HCT116 (cell line): ENCODE data around the gene NCOA1.

Source experiments
- POLR2A ChIP-seq: IDR thresholded peaks from 2 replicates; pipeline ENCODE4 v1.7.0; 2011; ENCODE audit warnings: borderline replicate concordance; ENCODE audit not compliant: insufficient read depth, insufficient read length; ENCODE audit errors: extremely low read depth
- ZFX ChIP-seq: fragments of 450-650 bp; IDR thresholded peaks from 2 replicates; pipeline ENCODE4 v1.6.1; 2017
- ZNF274 ChIP-seq: fragments of 200-500 bp; sonication (Bioruptor generic); IDR thresholded peaks from 2 replicates; pipeline ENCODE4 v1.6.1; 2014; ENCODE audit warnings: mild to moderate bottlenecking, low read depth, low read length, inconsistent platforms
- TF ChIP-seq, protein P1 (sequence below), 3 experiments: fragments of 200-600 bp in 1 of 3; sonication (generic) in 1 of 3; IDR thresholded peaks in 2 of 3; conservative IDR thresholded peaks in 1 of 3; 2 replicates each; pipeline ENCODE4 v1.5.1; 2012 to 2017; ENCODE audit warnings: low read depth in 2 of 3, low read length in 2 of 3, antibody characterized with exemption in 1 of 3, borderline replicate concordance in 1 of 3, control low read depth in 1 of 3, mild to moderate bottlenecking in 1 of 3, mixed read lengths in 1 of 3, mixed run types in 1 of 3, moderate library complexity in 1 of 3; ENCODE audit not compliant: insufficient read depth in 1 of 3
- TF ChIP-seq, protein P2 (sequence below): IDR thresholded peaks from 2 replicates; pipeline ENCODE4 v1.6.1; 2012; ENCODE audit warnings: low read depth
- TF ChIP-seq, protein P3 (sequence below): IDR thresholded peaks from 2 replicates; pipeline ENCODE4 v1.6.1; 2011; ENCODE audit warnings: mild to moderate bottlenecking, low read length, moderate library complexity; ENCODE audit not compliant: insufficient replicate concordance; ENCODE audit errors: extremely low read depth

DNA sequence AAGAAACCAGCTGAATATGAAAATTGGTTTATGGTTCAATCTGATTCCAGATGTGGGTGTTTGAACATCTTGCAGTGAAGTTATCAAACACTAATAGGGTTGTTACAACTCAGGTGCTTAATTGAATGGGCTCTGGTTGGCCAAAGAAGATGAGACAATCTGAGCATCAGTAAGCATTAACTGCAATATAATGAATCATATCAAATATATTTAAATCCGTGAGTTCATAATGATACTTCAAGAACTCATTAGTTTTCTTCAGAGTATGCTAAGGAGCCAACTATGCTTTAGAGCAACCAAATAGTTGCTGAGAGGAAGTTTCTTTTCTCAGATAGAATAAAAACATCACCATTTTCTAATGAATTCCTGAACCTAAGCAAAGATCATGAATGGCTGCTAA is 79.2 kb downstream of the NCOA1 start:
- TF ChIP-seq, protein P1, sequence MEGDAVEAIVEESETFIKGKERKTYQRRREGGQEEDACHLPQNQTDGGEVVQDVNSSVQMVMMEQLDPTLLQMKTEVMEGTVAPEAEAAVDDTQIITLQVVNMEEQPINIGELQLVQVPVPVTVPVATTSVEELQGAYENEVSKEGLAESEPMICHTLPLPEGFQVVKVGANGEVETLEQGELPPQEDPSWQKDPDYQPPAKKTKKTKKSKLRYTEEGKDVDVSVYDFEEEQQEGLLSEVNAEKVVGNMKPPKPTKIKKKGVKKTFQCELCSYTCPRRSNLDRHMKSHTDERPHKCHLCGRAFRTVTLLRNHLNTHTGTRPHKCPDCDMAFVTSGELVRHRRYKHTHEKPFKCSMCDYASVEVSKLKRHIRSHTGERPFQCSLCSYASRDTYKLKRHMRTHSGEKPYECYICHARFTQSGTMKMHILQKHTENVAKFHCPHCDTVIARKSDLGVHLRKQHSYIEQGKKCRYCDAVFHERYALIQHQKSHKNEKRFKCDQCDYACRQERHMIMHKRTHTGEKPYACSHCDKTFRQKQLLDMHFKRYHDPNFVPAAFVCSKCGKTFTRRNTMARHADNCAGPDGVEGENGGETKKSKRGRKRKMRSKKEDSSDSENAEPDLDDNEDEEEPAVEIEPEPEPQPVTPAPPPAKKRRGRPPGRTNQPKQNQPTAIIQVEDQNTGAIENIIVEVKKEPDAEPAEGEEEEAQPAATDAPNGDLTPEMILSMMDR (IDR thresholded peaks at IDR 0.05 in 2 of 3, conservative IDR thresholded peaks at IDR 0.05 in 1 of 3; ENCODE audit: borderline replicate concordance in 1 of 3, insufficient read depth in 1 of 3, low read depth in 2 of 3, low read length in 2 of 3): no peak
- TF ChIP-seq, protein P2, sequence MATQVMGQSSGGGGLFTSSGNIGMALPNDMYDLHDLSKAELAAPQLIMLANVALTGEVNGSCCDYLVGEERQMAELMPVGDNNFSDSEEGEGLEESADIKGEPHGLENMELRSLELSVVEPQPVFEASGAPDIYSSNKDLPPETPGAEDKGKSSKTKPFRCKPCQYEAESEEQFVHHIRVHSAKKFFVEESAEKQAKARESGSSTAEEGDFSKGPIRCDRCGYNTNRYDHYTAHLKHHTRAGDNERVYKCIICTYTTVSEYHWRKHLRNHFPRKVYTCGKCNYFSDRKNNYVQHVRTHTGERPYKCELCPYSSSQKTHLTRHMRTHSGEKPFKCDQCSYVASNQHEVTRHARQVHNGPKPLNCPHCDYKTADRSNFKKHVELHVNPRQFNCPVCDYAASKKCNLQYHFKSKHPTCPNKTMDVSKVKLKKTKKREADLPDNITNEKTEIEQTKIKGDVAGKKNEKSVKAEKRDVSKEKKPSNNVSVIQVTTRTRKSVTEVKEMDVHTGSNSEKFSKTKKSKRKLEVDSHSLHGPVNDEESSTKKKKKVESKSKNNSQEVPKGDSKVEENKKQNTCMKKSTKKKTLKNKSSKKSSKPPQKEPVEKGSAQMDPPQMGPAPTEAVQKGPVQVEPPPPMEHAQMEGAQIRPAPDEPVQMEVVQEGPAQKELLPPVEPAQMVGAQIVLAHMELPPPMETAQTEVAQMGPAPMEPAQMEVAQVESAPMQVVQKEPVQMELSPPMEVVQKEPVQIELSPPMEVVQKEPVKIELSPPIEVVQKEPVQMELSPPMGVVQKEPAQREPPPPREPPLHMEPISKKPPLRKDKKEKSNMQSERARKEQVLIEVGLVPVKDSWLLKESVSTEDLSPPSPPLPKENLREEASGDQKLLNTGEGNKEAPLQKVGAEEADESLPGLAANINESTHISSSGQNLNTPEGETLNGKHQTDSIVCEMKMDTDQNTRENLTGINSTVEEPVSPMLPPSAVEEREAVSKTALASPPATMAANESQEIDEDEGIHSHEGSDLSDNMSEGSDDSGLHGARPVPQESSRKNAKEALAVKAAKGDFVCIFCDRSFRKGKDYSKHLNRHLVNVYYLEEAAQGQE: no peak
- no peak for TF ChIP-seq ZFX
- TF ChIP-seq, protein P3, sequence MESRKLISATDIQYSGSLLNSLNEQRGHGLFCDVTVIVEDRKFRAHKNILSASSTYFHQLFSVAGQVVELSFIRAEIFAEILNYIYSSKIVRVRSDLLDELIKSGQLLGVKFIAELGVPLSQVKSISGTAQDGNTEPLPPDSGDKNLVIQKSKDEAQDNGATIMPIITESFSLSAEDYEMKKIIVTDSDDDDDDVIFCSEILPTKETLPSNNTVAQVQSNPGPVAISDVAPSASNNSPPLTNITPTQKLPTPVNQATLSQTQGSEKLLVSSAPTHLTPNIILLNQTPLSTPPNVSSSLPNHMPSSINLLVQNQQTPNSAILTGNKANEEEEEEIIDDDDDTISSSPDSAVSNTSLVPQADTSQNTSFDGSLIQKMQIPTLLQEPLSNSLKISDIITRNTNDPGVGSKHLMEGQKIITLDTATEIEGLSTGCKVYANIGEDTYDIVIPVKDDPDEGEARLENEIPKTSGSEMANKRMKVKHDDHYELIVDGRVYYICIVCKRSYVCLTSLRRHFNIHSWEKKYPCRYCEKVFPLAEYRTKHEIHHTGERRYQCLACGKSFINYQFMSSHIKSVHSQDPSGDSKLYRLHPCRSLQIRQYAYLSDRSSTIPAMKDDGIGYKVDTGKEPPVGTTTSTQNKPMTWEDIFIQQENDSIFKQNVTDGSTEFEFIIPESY: no peak
- TF ChIP-seq POLR2A: no peak
- TF ChIP-seq ZNF274: no peak
